Muscle of arm (tissue), 12 donors: ENCODE results near the gene NTNG1. TPM values are rescaled to one million over a fixed set of nuclear protein-coding genes. Genes with fewer than 3 reads are reported as not detected.

Experiments
- DNase-seq: peaks from one replicate; pipeline ENCODE4 v3.0.0-alpha.2; 2013
- polyA plus RNA-seq, 12 donors: library from polyadenylated mRNA; unstranded; fragments of 120-200 nt; gene quantifications; one replicate each; pipeline ENCODE4 v1.2.1, GENCODE V29; 2013; ENCODE audit not compliant: insufficient read length in 12 of 12

Gene NTNG1
- polyA plus RNA-seq, 12 donors, result 8.5 to 29.7 (median 14.4) TPM; not detected in 1

DNA sequence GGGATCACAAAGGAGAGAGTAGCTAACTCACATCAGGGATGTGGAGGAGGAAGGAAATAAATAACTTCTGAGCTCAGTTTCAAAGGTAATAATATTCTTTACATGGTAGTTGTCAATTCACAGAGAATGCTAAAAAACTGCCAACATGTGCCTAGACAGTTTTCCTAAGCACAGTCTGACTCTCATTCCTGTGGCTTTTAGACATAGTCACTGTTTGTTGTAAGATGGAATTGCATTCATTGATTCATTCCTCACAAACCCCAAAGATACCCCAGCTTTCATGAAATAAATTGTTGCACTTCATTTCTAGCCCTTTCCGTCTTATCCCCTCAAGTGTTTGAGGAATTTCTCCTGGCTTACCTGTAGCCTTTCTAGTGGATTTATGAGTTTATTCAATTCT is 263.9 kb downstream of the NTNG1 start:
- no peak for DNase-seq

DNA sequence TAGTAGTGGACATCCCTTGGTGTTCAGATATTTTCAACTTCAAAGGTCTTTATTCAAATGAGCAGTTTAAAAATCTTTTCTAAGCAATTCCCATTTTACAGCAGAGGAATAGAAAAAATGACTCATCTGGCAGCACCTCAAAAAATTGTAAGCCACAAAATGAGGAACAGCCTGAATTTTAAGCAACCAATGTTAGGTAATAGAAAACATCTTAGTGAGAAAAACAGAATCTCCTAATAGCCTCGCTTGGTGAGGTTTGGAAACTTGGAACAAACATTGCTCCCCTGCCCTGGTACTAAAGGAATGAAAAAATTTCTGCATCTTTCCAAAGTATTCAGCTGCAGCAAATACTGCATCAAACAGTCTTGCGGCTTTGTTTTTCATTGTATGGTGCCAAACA is 264.4 kb downstream of the NTNG1 start:
- DNase-seq, result peak; percentile 58

DNA sequence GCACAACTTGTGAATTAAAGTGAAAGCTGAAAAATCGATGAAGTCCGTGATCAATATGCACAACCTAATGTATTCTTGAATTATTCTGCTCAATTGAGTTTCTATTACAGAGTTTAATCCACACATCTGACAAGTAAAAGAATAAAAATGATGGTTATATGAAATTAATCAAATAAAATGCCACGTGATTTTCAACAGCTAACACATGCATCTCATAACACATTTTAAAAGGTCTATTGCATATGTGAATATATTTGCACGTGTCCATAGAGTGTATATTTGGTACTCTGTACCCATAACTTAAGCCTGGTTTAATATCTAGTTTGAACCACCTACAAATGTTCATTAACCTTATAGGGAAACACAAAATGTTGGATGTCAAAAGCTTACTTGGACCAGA is 266.2 kb downstream of the NTNG1 start:
- DNase-seq, result no peak

DNA sequence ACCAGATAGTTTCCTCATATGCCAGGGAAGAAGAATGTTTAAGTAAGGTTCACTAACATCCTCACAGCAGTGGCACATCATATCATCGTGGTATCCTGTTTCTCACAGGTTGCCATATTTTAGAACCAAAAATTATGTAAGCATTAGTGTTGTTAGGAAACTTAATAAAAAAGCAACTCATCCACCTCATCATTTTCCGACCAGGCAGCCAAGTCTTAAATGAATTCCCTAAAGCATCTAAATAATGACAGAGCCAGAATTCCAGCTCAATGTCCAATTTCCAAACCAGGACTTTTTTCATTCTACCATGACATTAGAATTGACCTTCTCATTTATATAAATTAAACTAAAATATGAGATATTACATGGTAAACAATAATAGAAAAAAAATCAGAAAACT is 272.7 kb downstream of the NTNG1 start:
- DNase-seq, result peak; percentile 67

DNA sequence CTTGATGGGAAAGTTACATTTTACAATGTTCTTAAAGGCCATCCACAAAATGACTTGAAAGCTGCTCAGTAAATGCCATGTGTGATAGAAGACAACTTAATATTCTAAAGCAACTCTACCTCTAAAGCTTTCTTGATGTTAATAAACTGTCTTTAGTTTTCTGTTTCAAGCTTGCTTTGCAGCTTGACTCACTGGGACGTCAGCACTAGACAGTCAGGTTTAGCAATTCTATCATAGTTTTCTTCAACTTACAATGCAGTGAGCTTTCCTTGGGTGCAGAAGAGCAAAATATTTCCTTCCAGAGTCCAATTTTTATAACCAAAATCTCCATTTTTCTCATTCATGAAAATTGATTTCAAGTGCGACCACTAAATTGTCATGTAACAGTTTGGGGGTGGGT is 273.1 kb downstream of the NTNG1 start:
- no peak for DNase-seq

DNA sequence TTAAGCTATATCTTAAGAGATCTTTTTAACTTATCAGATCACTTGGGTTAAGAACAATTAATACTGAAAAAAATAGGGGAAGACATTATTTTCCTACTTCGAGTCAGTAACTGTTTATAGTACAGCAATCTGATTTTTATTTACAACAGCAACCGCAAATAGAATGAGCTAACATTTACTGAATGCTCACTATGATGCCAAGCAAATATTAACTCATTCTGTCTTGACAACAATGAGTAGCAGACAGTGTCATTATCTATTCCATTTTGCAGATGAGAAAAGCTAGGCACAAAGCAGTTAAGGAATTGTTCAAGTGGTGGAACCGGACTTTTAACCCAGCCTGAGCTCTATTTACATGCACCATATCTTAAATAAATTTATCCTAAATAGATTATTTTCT is 273.7 kb downstream of the NTNG1 start:
- no peak for DNase-seq

DNA sequence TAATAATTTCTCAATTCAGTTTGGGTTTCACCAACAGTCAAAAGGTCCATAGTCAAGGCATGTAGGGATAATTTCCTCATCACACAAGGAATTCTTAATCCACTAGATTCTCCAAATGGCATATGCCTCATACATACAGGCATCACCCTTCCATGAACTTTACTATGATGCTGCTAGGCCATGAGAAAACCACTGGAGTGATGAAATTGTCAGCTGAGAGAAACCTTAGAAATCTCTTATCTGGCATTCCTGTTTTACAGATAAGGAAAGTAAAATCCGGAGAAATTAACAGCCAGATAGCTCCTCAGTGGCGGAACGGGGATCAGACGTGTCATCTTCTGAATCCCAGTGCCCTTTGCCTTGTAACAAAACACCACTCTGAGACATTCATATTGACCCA is 274.4 kb downstream of the NTNG1 start:
- DNase-seq, result no peak

DNA sequence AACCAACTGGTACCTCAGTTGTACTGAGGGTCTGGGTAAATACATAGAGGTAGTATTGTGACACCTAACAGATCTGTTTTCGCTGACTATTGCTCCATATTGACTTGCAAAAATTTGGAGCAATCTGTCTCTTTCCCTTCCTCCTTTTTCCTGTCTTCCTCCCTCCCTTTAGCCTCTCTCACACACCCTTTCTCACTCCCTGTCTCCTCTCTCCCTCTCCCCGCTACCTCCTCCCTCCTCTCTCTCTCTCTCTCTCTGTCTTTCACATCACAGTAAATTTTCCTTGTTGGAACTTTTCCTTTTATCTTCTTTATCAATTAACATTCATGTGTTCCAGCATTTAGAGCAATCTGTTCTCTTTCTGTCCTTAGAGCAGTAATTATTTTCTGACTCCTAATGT is 278.2 kb downstream of the NTNG1 start:
- no peak for DNase-seq

DNA sequence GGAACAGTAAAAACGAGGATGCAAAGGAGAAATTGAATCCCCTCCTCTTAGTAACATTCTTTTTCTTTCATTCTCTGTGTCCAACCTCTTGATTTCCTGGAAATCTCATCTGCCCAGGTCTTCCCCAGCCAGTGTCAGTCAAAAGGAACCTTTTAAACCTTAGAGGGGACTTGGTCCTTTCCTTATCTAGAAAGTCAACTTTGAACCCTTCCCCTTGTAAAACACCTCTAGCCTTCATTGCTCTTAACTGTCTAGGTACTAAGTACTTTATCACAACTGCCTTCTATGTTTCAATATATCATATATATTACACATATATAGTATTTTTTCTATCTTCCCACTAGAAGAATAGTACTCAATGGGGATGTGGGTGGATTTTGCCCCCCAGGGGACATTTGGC is 282.1 kb downstream of the NTNG1 start:
- DNase-seq, result no peak

DNA sequence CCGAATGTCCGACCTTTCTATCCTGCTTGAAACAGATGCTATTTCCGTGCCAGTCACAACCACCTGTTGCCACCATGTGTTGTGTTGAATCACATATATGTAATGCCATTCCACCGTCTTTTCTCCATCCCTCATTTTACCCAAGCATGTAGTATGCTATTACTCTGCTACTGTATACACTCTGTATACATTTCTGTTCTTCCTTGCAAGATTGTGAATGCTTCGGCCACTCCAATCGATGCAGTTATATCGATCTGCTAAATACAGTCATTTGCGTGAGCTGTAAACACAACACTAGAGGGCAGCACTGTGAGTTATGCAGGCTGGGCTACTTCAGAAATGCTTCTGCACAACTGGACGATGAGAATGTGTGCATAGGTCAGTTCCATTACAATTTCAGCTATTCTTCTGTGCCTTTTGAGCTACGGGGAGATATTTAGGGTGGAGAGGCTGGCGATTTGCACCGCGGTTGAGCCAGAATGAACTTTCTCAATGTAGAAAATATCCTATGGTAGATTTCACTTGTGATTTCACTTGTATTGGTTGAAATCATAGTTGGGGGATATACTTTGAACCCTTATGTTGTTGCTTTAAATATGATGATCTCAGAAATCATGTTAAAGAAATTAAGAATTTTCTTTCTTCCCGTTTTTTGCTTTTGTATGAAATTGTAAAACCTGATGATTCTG is 289.8 kb downstream of the NTNG1 start:
- no peak for DNase-seq

DNA sequence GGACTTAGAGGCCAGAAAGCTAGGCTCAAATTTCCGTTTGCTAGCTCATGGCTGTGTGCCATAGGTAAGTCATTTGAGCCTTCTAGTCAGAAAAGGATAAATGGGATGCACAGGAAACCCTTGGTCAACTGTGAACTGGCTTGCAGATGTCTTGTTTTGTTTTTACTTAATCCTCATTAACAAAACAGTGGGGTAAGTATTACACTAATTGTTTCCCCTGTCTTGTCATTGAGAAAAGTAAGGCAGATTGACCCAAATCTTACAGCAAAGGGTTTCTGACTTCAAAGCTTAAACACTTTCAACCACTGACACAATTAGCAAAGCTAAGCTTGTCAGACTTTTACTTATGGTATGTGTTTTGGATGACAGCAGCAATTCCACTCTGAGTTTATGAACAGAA is 291.3 kb downstream of the NTNG1 start:
- no peak for DNase-seq

DNA sequence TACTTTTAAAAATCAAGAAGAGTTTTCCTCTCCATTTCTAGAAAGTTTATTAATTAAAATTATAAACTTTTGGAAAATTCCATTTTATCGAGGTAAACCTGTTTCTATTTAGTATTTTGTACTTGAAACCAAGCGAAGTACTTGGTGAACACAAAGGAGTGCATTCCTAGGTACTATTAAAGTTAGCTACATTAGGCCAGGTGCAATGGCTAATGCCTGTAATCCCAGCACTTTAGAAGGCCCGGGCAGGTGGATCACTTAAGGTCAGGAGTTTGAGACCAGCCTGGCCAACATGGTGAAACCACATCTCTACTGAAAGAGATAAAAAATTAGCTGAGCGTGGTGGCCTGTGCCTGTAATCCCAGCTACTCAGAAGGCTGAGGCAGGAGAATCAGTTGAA is 292.2 kb downstream of the NTNG1 start:
- DNase-seq, result no peak

DNA sequence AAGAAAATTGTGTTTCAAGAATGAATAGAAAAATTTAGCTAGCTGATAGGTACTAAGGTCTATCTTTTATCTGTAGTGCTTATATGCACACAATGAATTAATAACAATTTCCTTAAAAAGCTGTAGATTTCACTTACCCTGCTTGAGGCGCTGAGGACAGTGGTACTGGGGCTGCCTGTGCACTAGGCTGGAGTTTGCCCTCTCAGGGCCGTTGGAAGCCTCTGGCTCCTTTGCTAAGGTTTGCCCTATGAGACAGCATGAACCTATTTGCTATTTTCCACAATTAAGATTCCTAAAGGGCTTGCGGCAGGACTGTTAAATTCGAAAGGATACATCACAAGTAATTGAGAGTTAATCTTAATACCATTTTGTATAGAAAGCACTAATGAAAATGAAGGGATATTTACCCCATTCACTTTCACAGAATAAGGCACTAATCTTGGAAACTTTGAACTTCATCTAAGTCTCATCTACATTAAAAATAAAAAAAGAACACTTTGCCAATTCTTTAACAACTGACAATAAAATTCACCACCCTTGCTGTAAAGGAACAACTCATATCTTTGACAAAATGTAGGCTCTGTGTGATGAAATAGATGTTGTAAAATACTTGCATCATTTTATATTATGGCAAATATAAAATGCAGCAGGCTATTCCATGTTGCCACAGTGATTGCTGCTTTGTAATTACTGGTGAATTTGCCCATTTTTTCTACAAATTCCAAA is 293.0 kb downstream of the NTNG1 start:
- no peak for DNase-seq

DNA sequence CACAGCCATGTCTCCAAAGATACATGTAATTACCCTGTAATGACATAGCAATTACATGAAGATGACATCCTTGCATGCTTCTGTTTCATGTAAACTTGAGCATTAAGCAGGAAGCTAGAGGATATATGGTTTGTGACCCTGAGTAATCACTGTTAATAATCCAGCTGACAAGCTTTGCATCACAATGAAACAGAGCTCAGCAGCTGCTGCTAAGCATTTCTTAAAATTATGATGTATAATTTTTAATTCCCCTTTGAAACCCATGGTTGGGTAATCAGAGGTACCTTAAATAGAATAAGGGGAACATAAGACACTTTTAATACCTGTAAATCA is 293.5 kb downstream of the NTNG1 start:
- no peak for DNase-seq

DNA sequence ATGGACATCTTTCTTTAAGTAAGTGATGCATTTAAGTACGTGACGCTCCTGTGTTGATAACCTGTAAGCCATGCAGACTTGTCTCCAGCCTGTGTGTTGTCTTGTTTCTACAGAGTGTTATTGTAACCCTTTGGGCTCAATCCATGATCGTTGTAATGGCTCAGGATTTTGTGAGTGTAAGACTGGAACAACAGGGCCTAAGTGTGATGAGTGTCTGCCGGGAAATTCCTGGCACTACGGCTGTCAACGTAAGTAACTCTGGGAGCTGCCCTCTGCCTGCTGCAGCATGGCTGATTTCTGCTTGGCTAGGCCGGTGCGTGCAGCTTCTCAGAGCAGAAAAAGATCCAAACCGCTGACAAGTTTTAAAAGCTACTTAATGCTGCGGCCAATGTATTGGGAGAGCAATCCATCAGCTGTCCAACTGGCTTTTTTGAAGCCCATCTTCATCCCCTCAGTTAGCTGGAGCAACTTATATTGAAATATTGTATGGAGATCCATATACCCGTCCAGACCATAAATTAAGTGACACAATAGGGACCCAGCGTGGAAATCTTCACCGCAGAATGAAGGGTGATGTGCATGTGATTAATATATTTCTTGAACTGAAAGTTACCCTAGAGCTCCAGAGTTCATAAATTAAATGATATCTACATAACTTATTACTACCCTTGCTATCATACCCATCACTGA is 295.9 kb downstream of the NTNG1 start:
- no peak for DNase-seq

DNA sequence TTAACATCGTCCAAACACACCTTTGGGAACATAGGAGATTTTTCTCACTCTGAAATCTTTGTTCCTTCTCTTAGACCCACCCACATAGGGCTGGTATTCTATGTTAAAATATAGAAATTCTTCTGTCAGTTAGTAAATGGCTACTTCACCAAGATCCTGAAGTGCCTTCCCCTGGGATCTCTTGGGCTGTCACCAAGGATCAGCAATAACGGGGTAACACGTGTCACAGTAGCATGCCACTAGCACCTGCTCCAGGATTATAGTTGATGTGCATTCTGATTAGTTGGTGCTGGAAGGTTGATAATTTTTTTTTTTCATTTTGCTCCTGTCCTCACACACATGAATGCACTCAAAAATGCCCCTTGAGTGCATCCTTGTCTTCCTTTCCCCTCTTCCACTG is 298.7 kb downstream of the NTNG1 start:
- no peak for DNase-seq

DNA sequence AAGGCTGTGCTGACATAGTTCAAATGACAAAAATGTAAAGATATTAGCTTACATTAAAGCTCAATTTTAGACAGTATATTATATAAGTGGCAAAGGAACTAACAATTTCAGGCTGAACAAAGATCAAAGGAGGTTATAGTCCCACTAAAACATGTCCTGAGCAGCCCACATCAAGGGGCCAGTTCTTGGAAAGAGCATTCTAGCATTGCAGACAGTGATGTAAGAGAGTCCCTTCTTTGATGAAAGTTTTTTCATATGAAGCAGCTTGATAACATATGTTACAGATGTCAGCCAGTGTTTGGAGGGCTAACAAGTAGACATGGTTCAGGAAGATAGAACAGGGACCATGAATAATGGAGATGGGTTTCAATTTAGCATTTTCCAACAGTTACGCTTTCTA is 301.7 kb downstream of the NTNG1 start:
- no peak for DNase-seq

DNA sequence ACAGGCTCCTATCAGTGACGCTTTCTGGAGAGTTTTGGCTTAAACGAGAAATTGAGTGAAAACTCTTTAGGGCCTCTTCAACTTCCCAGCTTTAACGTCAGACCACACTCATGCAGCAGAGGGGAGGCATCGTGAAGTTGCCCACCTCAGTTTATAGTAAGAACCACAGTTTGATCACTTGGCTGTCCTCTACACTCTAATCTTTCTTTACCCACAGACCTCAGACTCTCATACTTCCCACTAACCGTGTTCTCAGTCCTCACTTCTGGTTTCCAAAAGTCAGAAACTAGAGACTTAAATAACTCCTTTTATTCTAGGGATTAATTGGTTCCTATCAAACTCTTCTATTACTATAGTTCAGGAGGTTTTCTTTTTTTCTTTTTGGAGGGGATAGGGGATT is 302.2 kb downstream of the NTNG1 start:
- no peak for DNase-seq

DNA sequence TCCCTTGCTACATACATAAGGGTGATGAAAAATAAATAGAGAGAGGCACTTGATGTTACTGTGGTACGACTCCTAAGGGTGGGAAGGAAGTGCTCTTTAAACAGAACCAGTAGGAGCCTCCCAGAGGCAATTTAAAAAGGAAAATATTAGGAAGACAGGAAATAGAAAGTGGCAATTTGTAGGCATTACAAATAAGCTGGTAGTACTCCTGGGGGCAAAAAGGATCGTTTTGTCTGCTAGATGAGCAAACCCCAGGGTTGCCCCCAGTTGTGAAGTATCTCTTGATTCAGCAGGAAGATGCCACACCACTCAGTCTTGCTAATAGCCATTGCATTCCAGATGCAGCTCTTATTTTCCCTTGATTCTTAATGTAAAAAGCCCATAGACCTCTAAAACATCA is 303.0 kb downstream of the NTNG1 start:
- DNase-seq, result no peak

DNA sequence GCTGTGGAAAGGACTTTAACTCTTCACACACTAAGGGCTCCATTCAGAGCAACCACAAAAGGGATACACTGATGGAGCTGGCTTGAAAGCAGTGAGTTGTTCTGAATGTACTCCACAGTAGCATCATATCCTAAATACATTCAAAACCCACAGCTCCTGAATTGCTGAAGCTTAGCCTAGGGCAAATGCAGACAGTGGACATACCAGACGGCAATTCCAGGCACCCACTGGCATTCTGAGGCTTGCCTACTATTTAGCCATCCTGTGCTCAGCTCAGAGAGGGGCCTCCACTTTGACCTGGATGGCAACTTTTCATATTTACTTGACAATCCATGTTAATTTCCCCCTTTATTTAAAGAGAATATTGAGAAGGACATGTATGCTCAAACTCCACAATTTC is 303.5 kb downstream of the NTNG1 start:
- DNase-seq, result no peak

DNA sequence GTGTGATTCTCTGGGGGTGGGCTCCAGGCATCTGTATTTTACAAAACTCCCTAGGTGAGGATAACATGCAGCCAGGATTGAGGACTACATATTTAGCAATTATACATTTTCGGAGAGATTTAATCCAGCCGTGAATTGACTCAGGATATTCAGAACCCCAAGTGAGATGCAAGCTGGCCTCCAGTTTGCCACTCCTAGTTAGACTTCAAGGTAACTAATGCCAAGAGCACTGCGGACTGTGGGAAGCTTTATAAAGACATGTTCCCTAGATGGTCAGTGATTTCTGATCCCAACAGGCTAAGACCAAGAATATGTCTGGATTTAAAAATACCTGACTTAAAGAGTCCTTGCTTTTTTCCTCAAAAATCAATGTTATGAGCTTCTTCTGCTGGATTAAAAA is 308.5 kb downstream of the NTNG1 start:
- no peak for DNase-seq

DNA sequence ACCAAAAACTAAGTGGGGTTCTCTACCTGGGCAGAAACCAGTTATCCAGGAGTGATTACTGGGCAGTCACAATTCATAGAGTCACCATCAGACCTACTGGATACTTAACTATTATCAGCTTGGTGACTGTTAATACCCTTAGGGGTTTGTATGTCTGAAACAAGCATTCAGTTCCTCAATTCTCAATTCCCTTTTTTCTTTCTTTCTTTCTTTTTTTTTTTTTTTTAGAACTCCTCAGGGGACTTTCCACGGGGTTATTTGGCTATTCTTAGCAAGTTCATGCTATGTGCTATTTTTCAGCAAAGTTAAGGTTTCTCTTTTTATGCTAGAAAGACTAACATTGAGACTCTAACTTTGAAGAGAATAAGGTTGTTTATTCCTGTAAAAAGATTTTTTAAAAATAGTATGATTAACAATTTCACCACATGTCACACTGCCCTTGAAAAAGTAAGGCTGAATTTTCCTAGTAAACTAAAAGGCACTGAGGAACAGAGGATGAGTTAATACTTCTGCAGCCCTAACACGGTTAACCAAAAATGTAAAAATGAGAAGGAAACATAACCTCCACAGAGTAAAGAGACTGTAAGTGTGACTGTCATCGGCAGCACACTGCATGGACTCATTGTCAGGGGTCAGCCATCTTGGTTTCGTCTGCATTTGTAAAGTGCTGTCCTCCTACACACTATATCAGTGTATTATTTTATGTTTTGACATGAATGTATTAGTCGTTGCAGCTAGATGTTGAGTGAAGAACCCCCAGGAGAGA is 310.2 kb downstream of the NTNG1 start:
- no peak for DNase-seq

DNA sequence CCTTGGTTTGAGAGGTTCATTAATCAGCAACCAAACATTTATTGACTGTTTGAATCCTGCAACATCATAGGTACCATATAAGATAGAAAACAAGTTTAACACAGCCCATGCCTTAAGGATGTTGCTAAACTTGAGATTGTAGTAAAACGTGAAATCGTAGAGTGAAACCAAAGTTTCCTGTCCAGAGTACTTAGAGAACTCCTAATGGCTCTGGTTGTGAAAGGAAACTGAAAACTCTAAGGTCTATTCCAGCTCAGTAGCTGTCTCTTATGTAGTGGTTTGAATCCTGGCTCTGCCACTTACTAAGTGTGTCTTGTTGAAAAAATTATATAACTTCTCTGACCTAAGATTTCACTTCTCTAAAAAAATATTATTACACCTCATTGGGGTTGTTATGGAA is 310.9 kb downstream of the NTNG1 start:
- no peak for DNase-seq
